Measurements from ENCODE around the gene EMC10.
A peak's percentile ranks its signal among the peaks of the same experiment; 100 is the strongest.

Gene EMC10

GRCh38 chr19:50477751-50478515 lies 1.6 kb downstream of the EMC10 start:
- DNase-seq (ENCODE audit: low read depth in 2 of 2) = no peak

DNA sequence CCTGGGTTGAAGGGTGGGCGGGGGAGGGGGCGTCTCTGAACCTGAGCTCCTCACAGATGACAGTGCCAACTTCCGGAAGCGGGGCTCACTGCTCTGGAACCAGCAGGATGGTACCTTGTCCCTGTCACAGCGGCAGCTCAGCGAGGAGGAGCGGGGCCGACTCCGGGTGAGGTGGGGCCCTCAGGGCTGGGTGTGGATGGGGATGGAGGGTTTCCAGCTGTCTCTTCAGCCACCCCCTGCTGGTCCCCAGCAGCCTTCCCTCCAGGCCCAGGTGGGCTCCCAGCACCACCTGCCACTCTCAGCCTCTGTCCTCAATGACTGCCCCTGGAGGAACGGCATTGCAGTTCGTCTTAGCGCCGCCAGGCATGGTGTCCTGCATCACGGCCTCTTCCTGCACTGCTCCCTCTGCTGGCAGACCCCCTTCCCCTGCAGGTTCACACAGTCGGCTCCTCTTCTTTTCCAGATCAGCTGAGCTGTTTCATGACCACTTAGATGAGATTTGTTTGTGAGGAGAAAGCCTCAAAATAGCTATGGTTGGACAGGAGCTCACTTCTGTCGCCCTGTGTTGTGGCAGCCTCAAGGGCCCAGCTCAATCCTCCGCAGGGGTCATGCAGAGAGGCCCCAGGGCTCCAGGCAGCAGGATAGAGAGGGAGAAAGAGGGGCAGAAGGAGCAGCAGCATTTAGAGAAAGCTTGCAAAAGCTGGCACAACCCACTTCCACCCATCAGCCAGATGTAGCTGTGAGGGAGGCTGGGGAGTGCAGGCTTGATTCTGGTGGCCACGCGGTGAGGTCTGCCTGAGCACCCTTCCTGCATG lies 2.8 kb downstream of the EMC10 start:
- no peak for DNase-seq (ENCODE audit: low read depth in 2 of 2)

GRCh38 chr19:50479761-50480251 lies 3.5 kb downstream of the EMC10 start:
- no peak for DNase-seq (ENCODE audit: low read depth in 2 of 2)

- DNase-seq (ENCODE audit: low read depth in 2 of 2) = no peak
Observed at GRCh38 chr19:50480281-50481111, 4.2 kb downstream of the EMC10 start.

DNA sequence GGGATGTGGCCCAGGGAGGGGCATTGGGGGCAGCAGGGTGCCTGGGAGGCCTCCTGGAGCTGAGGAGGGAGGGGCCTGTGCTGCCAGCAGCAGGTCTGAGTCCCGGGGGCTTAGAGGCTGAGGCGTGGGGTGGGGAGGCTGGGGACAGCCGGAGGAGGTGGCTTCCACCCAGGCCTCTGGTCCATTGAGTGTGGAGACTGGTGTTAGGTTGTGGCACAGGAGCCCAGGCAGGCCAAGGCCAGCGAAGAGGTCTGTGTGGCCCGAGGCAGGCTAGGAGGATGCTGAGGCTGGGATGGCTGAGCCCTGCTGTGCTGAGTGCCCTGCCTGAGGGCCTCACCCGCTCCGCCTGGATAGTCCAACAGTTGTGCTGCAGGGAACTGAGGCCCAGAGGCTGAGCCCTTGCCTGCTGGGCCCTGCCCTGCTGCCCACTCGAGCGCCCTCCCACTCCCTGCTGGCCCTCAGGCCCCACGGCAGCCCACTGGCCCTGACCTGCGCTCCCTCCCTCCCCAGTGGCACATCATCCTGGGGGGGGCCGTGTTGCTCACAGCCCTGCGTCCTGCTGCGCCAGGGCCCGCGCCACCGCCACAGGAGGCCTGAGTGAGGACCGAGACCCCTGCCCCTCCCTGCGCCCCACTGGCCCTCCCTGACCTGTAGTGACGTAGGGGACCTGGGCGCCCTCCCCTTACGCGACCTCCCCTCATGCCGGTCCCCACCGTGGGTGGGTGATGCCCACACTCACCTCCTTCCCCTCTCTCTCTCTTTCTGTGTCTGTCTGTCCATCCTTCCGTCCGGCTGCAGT lies 5.2 kb downstream of the EMC10 start:
- no peak for DNase-seq (ENCODE audit: low read depth in 2 of 2)

- no peak for DNase-seq (ENCODE audit: low read depth in 2 of 2)
Observed at GRCh38 chr19:50482271-50482855, 6.1 kb downstream of the EMC10 start.

- DNase-seq (ENCODE audit: low read depth in 2 of 2) = no peak
Observed at GRCh38 chr19:50482916-50483315, 6.6 kb downstream of the EMC10 start.

- DNase-seq (ENCODE audit: low read depth in 2 of 2) = no peak
Observed at GRCh38 chr19:50485284-50485955, 9.1 kb downstream of the EMC10 start.

- peak; percentile 33 to 56 for DNase-seq (ENCODE audit: low read depth in 2 of 2)
Observed at GRCh38 chr19:50486823-50487515, 10.7 kb downstream of the EMC10 start.

- DNase-seq (ENCODE audit: low read depth in 2 of 2) = no peak
Observed at GRCh38 chr19:50488389-50489194, 12.3 kb downstream of the EMC10 start.

- DNase-seq (ENCODE audit: low read depth in 2 of 2) = no peak
Observed at GRCh38 chr19:50489461-50490011, 13.2 kb downstream of the EMC10 start.

- no peak for DNase-seq (ENCODE audit: low read depth in 2 of 2)
Observed at GRCh38 chr19:50490411-50490811, 14.1 kb downstream of the EMC10 start.

DNA sequence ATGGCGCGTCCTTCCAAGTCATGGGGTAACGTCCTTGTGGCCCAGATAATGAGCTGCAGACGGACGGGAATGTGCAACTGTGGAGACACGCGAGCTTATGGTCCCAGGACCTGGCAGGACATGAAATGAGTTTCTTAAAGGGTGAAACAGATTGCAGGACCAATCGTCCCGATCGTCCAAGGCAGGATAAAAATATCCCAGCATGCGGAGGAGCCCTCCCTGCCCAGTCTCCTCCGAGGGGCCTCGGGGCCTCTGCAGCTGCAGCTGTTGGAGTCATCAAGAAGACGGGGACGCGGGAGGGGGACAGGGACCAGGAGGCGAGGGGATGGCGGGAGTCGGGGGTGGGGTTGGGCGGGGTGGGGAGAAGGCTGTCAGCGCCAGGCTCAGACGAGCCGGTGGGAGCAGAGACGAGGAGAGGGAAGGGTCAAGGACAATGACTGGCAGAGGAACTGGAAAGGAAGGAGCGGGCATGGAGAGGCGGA lies 14.7 kb downstream of the EMC10 start:
- DNase-seq (ENCODE audit: low read depth in 2 of 2) = no peak

DNA sequence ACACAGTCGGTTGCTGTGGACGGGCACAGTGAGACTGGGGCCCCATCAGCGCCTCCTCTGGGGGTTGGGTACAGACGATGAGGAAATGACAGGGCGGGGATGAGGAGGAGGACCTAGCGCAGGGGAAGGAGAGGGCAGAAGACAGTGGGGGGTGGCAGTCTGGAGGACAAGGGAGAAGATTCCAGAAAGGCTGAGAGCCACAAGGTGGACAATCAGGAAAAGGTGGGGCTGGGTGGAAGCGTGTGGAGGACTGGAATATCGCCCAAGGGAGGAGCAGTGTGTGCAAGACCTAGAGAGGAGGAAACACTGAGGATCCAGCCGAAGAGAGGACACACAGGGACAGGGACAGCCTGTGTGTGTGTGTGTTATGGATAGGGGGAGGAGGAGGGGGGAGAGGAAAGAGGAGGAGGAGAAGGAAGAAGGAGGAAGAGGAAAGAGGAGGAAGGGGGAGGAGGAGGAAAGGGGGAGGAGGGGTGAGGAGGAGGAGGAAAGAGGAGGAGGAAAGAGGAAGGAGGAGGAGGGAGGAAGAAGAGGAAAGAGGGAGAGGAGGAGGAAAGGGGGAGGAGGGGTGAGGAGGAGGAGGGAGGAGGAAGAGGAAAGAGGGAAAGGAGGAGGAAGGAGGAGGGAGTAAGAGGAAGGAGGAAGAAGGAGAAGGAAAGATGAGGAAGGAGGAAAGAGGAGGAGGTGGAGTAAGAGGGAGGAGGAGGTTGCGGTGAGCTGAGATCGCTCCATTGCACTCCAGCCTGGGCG lies 16.2 kb downstream of the EMC10 start:
- peak in 1 of 2 experiments; percentile 20 for DNase-seq (ENCODE audit: low read depth in 2 of 2)

GRCh38 chr19:50493171-50493570 lies 16.9 kb downstream of the EMC10 start:
- DNase-seq (ENCODE audit: low read depth in 2 of 2) = no peak

GRCh38 chr19:50494186-50495019 lies 18.1 kb downstream of the EMC10 start:
- DNase-seq (ENCODE audit: low read depth in 2 of 2) = no peak
